ENCODE results near the gene PPP1R2C. TPM values are rescaled to one million over a fixed set of nuclear protein-coding genes. Genes with fewer than 3 reads are reported as not detected.

PPP1R2C gene
- total RNA-seq, 6 experiments from 2014 or later = not detected

DNA sequence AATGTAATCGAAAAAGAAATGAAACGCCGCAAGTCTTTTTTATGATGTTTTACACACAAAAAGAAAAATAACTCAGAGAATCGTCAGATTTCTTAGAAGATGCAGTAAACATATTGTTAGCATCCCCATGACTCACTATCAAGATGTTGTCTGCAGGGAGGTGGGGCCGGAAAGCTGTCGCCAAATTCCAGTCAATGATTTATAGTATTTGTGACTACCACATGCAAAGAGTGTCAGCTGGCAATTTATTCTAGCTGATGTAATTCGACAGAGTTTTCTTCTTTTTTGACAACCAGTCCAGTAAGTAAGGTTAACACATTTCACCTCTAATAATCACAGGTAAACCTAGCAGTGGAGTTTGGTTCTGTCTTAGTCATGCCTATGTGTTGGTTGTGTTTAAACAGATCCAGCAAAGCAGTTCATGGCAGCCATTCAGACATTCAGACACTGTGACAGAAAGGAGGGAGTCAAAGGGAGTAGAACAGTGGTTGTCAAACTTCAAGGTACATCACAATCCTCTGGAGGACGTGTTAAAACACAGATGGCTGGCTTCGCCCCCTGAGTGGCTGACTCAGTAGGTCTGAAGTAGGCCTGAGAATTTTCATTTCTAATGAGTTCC, 19.8 kb upstream of the PPP1R2C start:
- Mint-ChIP-seq H3K36me3 (ENCODE audit: low read depth) (no peaks in the 10 kb centered on the region), H3K4me1 (ENCODE audit: low read depth) (no peaks in the 10 kb centered on the region), H3K9me3 (no peaks in the 10 kb centered on the region; the same call in 1 of the 2 replicates), H3K27me3 (ENCODE audit: insufficient read depth) (no peaks in the 10 kb centered on the region), H3K27ac (no peak overlapping the region), H3K4me3 (no peak overlapping the region)
- TF ChIP-seq CTCF (IDR thresholded peaks at IDR 0.05) = no peak
- no peak for DNase-seq

DNA sequence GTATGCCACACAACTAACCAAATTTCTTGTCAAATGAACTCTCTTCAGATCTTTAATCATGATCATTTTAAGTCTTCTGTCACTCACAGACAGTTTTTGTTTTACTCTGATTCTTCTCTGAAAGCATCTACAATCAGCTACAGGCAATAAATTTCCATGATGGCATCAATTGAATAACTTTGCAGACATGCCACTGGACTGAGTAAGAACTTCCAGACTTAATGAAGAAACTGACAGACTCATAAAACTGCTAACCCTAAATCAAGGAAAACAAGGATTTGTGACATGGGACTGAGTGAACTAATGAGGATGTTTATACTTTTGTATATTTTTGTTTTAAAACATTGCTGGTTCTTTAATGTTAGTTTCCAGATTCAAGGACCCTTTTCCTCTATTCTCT, 5.5 kb upstream of the PPP1R2C start:
- TF ChIP-seq CTCF (IDR thresholded peaks at IDR 0.05) = no peak
- Mint-ChIP-seq H3K36me3 (ENCODE audit: low read depth) (peaks cover 7% of the 10 kb centered on the region; the same call in 1 of the 2 replicates), H3K4me3 (no peak overlapping the region), H3K27ac (no peak overlapping the region), H3K4me1 (ENCODE audit: low read depth) (no peaks in the 10 kb centered on the region), H3K9me3 (peaks cover 22% of the 10 kb centered on the region), H3K27me3 (ENCODE audit: insufficient read depth) (no peaks in the 10 kb centered on the region)
- DNase-seq = no peak

DNA sequence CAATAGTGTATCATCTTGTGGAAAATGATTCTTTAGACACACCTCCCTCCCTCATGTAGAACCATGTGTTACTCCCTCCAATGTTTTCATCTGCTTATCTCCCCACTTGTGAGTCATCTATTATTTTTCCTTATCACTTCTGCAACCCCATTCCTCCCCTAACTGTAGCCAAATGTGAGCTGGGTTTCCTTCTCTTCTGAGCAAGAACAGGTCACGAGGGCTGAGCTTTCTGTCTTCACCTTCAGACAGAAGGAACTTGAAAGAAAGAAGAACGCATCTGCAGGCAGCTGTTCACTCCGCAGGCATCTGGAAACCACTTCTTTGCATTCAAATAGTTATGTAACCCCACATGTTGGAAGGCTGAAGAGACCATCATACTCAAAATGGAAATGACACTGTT, 1.8 kb downstream of the PPP1R2C start:
- Mint-ChIP-seq H3K9me3 (peaks cover 22% of the 10 kb centered on the region), H3K4me3 (no peak overlapping the region), H3K27me3 (ENCODE audit: insufficient read depth) (no peaks in the 10 kb centered on the region), H3K36me3 (ENCODE audit: low read depth) (peaks cover 7% of the 10 kb centered on the region; the same call in 1 of the 2 replicates), H3K27ac (no peak overlapping the region), H3K4me1 (ENCODE audit: low read depth) (no peaks in the 10 kb centered on the region)
- DNase-seq = no peak
- no peak for TF ChIP-seq CTCF (IDR thresholded peaks at IDR 0.05)

DNA sequence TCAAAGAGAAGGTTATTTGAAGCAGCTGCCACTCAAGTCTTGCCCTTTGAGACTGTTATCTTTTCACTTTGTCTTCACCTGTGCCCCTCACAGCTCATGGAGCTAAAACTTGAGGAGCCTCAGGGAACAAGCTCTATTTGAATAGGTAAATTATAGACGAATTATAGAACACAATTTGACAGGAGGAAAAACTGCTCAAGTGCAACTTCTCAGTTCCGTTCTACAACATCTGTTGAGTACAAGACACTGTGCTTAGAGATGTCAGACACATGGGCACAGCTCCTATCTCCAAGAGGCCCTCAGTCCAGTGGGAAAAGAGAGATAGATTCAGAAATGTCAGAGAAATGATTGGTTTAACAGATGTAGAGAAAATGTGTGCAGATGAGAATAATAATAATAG, 5.1 kb downstream of the PPP1R2C start:
- Mint-ChIP-seq H3K27ac (no peak overlapping the region), H3K9me3 (peaks cover 16% of the 10 kb centered on the region), H3K27me3 (ENCODE audit: insufficient read depth) (no peaks in the 10 kb centered on the region), H3K36me3 (ENCODE audit: low read depth) (no peaks in the 10 kb centered on the region), H3K4me1 (ENCODE audit: low read depth) (no peaks in the 10 kb centered on the region), H3K4me3 (no peak overlapping the region)
- no peak for DNase-seq
- no peak for TF ChIP-seq CTCF (IDR thresholded peaks at IDR 0.05)

DNA sequence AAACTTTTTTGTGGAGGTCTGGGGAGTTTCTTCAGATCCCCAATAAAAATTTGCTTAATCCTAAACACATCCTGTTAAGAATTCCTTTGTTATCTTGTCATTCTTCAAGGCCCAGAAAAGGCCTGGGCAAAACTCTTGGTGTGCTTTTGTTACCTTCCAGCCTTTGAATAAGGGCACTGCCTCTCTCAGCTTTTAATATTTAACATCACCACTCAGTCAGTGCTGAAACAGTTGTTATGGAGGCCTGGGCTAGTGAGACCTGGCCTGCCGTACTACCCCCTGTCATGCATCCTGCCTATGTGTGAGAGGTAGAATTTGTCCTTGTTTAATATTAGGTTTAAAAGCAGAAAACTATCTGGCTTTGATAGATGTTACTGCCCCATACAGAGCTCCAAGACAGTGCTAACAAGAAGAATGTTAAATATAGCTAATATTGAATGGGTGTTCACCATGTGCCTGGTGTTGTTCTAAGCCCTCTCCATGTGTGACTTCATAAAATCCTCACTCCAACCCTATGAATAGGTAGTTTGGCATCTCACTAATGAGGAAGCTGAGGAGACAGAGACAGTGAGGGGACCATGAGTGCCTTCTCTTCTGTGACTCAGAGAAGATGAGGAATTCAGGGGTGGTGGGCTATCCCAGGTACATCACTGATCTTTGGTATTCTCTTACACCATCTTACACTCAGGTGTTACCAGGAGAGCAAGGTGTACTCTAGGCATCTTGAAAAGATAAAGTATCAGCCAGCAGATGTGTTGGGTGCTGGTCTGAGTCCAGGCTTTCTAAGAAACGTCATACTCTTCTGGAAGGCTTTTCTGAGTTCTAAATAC, 6.2 kb downstream of the PPP1R2C start:
- peaks cover 12% of the 10 kb centered on the region; the same call in 1 of the 2 replicates for H3K9me3 Mint-ChIP-seq
- no peak for DNase-seq

More for the DNA sequence above, 6.2 kb downstream of the PPP1R2C start:
- H3K27me3 Mint-ChIP-seq (ENCODE audit: insufficient read depth) = no peaks in the 10 kb centered on the region
- H3K4me1 Mint-ChIP-seq (ENCODE audit: low read depth) = no peaks in the 10 kb centered on the region
- no peaks in the 10 kb centered on the region for H3K36me3 Mint-ChIP-seq (ENCODE audit: low read depth)
- no peak overlapping the region for H3K4me3 Mint-ChIP-seq
- H3K27ac Mint-ChIP-seq = no peak overlapping the region
- TF ChIP-seq CTCF (IDR thresholded peaks at IDR 0.05) = no peak

Measured in HFFc6 (cell line).